ENCODE measurements around the gene ARID4B.

DNA sequence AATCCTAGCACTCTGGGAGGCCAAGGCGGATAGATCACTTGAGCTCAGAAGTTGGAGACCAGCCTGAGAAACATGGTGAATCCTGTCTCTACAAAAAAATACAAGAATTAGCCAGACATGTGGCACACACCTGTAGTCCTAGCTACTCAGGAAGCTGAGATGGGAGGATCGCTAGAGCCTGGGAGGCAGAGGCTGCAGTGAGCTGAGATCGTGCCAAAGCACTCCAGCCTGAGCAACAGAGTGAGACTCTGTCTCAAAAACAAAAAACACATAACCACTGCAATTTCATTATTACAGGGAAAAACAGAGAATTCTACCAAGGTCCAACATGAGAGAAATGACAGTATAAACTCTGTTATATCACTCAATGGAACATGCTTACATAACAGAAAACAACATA is 194.9 kb downstream of the ARID4B start:
- no peak for TF ChIP-seq POLR2A (IDR thresholded peaks at IDR 0.05; ENCODE audit: extremely low read depth, insufficient read length)
- TF ChIP-seq, protein P1, sequence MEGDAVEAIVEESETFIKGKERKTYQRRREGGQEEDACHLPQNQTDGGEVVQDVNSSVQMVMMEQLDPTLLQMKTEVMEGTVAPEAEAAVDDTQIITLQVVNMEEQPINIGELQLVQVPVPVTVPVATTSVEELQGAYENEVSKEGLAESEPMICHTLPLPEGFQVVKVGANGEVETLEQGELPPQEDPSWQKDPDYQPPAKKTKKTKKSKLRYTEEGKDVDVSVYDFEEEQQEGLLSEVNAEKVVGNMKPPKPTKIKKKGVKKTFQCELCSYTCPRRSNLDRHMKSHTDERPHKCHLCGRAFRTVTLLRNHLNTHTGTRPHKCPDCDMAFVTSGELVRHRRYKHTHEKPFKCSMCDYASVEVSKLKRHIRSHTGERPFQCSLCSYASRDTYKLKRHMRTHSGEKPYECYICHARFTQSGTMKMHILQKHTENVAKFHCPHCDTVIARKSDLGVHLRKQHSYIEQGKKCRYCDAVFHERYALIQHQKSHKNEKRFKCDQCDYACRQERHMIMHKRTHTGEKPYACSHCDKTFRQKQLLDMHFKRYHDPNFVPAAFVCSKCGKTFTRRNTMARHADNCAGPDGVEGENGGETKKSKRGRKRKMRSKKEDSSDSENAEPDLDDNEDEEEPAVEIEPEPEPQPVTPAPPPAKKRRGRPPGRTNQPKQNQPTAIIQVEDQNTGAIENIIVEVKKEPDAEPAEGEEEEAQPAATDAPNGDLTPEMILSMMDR (IDR thresholded peaks at IDR 0.05; ENCODE audit: low read depth, low read length): no peak
